Gastrocnemius medialis (tissue), 4 donors: Measurements from ENCODE around the gene WBP11. TPM values are rescaled to one million over a fixed set of nuclear protein-coding genes. Genes with fewer than 3 reads are reported as not detected.

ENCODE experiments used
- ATAC-seq, 2 donors: fragments of 150-250 bp; one replicate each; pipeline ENCODE4 v1.9.1; 2016
- DNase-seq, 2 donors: peaks; one replicate each; pipeline ENCODE4 v3.0.0-alpha.2; 2019
- H3K27ac ChIP-seq, 4 donors: fragments of 200-600 bp; sonication (generic); 1 replicate in 1 of 4; 2 replicates in 3 of 4; pipeline ENCODE4 v1.5.1; 2016 to 2018; ENCODE audit warnings: mild to moderate bottlenecking in 2 of 4, moderate library complexity in 1 of 4
- H3K27me3 ChIP-seq, 3 donors: fragments of 200-600 bp; sonication (generic) in 2 of 3; 1 replicate in 1 of 3; 2 replicates in 2 of 3; pipeline versions ENCODE4 v1.5.1 to v1.6.0; 2016 to 2019; ENCODE audit warnings: mild to moderate bottlenecking in 1 of 3, moderate library complexity in 1 of 3
- H3K36me3 ChIP-seq, 2 donors: fragments of 200-600 bp; sonication (generic) in 1 of 2; one replicate each; pipeline ENCODE4 v1.5.1; 2017 to 2018
- H3K4me1 ChIP-seq, 2 donors: fragments of 200-600 bp; sonication (generic) in 1 of 2; one replicate each; pipeline ENCODE4 v1.5.1; 2016 to 2017; ENCODE audit warnings: mild to moderate bottlenecking in 2 of 2
- H3K4me3 ChIP-seq, 4 donors: fragments of 200-600 bp; sonication (generic) in 3 of 4; 1 replicate in 1 of 4; 2 replicates in 3 of 4; pipeline ENCODE4 v1.5.1; 2016 to 2019; ENCODE audit warnings: mild to moderate bottlenecking in 2 of 4
- H3K9me3 ChIP-seq, 3 donors: fragments of 200-600 bp; sonication (generic) in 2 of 3; 1 replicate in 1 of 3; 2 replicates in 2 of 3; pipeline ENCODE4 v1.5.1; 2016 to 2019
- POLR2A ChIP-seq, 2 donors: fragments of 450-650 bp; IDR thresholded peaks; one replicate each; pipeline ENCODE4 v1.6.1; 2017; ENCODE audit warnings: antibody characterized with exemption in 2 of 2, mild to moderate bottlenecking in 2 of 2, moderate library complexity in 2 of 2
- in situ Hi-C, 4 donors: fragments of 200-750 bp; cut with MboI; loops; one replicate each; pipeline versions ENCODE4 v1.15.0 to v1.8.0; 2017; ENCODE audit warnings: low sequenced_read_pairs in 4 of 4
- intact Hi-C: fragments of 100-400 bp; cut with DNase I; formaldehyde crosslinking; loops from one replicate; pipeline ENCODE4 v1.15.1; 2023; ENCODE audit warnings: low total_unique reads
- total RNA-seq, 4 donors: library from RNA; depleted of rRNA; stranded (reverse); fragments of >200 nt; gene quantifications; one replicate each; pipeline versions ENCODE4 v1.1.0 to v1.2.3, GENCODE V29; 2016
- TF ChIP-seq, protein P1 (sequence below), 5 experiments: fragments of 450-650 bp in 3 of 5; fragments of 200-600 bp in 2 of 5; sonication (generic) in 2 of 5; IDR thresholded peaks in 4 of 5; conservative IDR thresholded peaks in 1 of 5; 1 replicate in 4 of 5; 2 replicates in 1 of 5; pipeline ENCODE4 v1.5.1; 2016 to 2019; ENCODE audit warnings: antibody characterized with exemption in 5 of 5, mild to moderate bottlenecking in 3 of 5, moderate library complexity in 3 of 5

WBP11 gene
- total RNA-seq, 4 donors from 2014 or later: 20.2 to 39.5 (median 28.4) TPM

DNA sequence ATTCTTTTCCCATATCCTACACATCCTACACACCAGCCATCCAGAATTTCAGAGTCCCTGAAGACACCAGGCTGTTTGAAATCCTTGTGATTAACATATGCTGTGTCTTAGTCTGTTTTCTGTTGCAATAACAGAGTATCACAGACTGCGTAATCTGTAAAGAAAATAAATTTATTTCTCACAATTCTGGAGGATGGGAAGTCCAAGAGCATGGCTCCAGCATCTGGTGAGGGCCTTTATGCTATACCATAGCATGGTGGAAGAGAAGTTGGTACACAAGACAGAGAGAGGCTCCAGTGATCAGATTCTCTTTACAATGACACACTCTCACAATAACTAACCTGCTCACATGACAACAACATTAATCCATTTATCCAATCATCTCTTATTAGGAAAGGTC, 36.0 kb upstream of the WBP11 start:
- intact Hi-C loops: no loop called here
- Histone ChIP-seq H3K9me3 (no peaks in the 10 kb centered on the region), H3K27me3 (no peaks in the 10 kb centered on the region), H3K27ac (no peak overlapping the region), H3K4me3 (no peak overlapping the region), H3K36me3 (no peaks in the 10 kb centered on the region), H3K4me1 (peaks cover 22 to 25% of the 10 kb centered on the region in 2 donors)
- DNase-seq (no peak), ATAC-seq (no peak)
- TF ChIP-seq, protein P1, sequence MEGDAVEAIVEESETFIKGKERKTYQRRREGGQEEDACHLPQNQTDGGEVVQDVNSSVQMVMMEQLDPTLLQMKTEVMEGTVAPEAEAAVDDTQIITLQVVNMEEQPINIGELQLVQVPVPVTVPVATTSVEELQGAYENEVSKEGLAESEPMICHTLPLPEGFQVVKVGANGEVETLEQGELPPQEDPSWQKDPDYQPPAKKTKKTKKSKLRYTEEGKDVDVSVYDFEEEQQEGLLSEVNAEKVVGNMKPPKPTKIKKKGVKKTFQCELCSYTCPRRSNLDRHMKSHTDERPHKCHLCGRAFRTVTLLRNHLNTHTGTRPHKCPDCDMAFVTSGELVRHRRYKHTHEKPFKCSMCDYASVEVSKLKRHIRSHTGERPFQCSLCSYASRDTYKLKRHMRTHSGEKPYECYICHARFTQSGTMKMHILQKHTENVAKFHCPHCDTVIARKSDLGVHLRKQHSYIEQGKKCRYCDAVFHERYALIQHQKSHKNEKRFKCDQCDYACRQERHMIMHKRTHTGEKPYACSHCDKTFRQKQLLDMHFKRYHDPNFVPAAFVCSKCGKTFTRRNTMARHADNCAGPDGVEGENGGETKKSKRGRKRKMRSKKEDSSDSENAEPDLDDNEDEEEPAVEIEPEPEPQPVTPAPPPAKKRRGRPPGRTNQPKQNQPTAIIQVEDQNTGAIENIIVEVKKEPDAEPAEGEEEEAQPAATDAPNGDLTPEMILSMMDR (IDR thresholded peaks at IDR 0.05 in 4 of 5, conservative IDR thresholded peaks at IDR 0.05 in 1 of 5): no peak
- TF ChIP-seq POLR2A (IDR thresholded peaks at IDR 0.05): no peak
- in situ Hi-C loops: loop anchor here in 2 of 4 donors (25.0 kb wide), 2 partner anchors 398 to 423 kb away; no protein-coding TSS in a partner anchor

DNA sequence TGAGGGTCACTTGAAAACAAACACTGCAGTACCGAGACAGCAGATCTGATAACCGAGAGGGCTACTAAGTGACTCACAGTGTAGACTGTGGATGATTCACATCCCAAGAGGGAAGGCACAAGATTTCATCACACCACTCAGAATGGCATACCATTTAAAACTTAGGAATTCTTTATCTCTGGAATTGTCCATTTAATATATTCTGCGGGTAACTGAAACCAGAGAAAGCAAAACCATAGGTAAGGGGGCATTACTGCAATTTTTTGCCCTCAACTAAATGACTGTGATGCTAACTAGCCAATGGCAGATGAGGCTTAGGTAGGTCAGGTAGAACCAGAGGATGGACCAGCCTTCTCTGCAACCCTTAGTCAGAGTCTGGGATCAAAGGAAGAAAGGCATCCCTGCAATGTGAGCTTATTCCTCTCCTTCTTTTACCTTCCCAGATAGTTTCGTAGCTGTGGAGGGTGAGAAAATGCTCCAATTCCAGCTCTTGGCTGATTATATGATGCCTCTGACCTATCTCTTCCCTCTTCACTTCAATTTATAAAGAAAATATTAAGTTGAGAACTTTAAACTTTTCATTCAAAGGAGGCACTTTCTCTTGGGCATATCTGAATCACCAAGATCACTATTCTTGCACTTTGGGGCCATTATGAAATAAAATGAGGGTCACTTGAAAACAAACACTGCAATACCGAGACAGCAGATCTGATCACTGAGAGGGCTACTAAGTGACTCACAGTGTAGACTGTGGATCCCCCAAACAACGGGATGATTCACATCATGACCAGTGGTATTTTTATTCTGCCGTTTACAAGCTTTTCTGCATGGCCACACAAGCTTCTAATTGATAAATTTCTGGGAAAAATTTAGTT, 33.3 kb upstream of the WBP11 start:
- Histone ChIP-seq H3K4me1 (peaks cover 6 to 7% of the 10 kb centered on the region in 2 donors), H3K9me3 (no peaks in the 10 kb centered on the region), H3K27ac (peak overlapping the region in 1 of 4 donors; percentile 40), H3K4me3 (no peak overlapping the region), H3K27me3 (no peaks in the 10 kb centered on the region), H3K36me3 (no peaks in the 10 kb centered on the region)
- TF ChIP-seq, protein P1 (IDR thresholded peaks at IDR 0.05 in 4 of 5, conservative IDR thresholded peaks at IDR 0.05 in 1 of 5): no peak
- no peak for TF ChIP-seq POLR2A (IDR thresholded peaks at IDR 0.05)
- intact Hi-C loops: no loop called here
- ATAC-seq (peak; percentile 66 to 78), DNase-seq (no peak)
- in situ Hi-C loops: loop anchor here in 2 of 4 donors (25.0 kb wide), 2 partner anchors 401 to 426 kb away; no protein-coding TSS in a partner anchor

DNA sequence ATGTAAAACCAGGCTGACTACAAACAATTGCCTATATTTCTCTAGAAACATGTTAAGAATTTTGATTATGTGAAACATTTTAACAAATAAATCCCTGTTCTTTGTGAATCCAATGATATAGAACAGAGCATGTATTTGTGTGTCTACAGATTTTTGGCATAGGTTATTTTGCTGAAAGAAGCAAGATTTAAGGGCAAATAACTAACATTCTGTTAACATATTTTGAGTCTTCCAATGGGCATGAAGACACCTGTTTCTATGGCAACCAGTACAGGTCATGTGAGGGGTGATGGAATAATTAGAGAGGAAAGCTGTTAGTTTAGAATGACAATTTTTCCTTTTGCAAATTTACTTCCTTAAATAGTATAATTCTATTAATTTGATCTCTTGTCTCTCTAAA, 31.2 kb upstream of the WBP11 start:
- intact Hi-C loops: no loop called here

DNA sequence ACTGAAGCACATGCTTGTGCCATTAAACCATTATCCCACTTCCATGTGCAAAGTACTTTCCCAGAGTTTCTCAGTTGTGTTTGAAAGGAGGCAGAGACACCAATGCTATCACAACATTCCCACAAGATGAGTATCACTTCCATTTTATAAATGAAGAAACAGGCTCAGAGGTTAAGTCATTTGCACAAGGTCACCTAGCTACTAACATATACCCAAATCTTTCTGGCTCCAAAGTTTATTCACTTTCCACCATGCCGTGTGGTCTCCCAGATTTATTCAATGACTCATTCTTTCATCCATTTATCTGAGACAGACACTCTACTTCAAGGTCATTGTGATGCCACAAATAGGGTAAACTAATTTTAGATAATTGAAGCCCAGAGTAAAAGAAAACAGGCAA, 30.7 kb upstream of the WBP11 start:
- TF ChIP-seq, protein P1 (IDR thresholded peaks at IDR 0.05 in 4 of 5, conservative IDR thresholded peaks at IDR 0.05 in 1 of 5): no peak
- TF ChIP-seq POLR2A (IDR thresholded peaks at IDR 0.05): no peak
- Histone ChIP-seq H3K9me3 (no peaks in the 10 kb centered on the region), H3K4me3 (no peak overlapping the region), H3K4me1 (no peaks in the 10 kb centered on the region), H3K27me3 (no peaks in the 10 kb centered on the region), H3K27ac (peak overlapping the region in 1 of 4 donors; percentile 12), H3K36me3 (no peaks in the 10 kb centered on the region)
- intact Hi-C loops: no loop called here
- in situ Hi-C loops: loop anchor here in 2 of 4 donors (25.0 kb wide), 2 partner anchors 403 to 428 kb away; no protein-coding TSS in a partner anchor
- DNase-seq: no peak
- ATAC-seq: peak in 1 of 2 donors; percentile 24

More for the DNA sequence above, 31.2 kb upstream of the WBP11 start:
- no peaks in the 10 kb centered on the region for H3K4me1 ChIP-seq
- H3K27ac ChIP-seq: peak overlapping the region in 1 of 4 donors; percentile 12
- no peak for DNase-seq
- H3K36me3 ChIP-seq: no peaks in the 10 kb centered on the region
- no peaks in the 10 kb centered on the region for H3K27me3 ChIP-seq
- no peak for ATAC-seq
- no peak for TF ChIP-seq POLR2A (IDR thresholded peaks at IDR 0.05)
- H3K4me3 ChIP-seq: no peak overlapping the region
- no peaks in the 10 kb centered on the region for H3K9me3 ChIP-seq
- in situ Hi-C loops: loop anchor here in 2 of 4 donors (25.0 kb wide), 2 partner anchors 403 to 428 kb away; no protein-coding TSS in a partner anchor

DNA sequence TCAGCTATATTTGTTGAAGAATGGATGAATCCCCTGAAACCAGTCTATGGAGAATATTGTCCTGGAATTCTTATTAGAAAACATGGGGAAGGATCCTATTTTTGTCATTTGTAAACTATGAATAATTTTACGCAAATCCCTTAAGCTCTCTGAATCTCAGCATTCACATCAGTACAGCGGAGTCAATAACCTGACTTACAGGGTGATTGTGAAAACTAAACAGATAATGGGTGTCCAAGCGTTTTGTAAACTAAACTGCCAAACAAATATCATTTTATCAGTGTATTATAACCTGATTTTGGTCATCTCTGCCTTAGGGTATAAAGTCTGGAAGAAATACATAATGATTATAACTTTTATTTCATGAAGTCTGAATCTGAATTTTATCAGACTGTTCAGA, 30.1 kb upstream of the WBP11 start:
- intact Hi-C loops: no loop called here
- no peak overlapping the region for H3K27ac ChIP-seq
- H3K27me3 ChIP-seq: no peaks in the 10 kb centered on the region

More for the DNA sequence above, 30.1 kb upstream of the WBP11 start:
- in situ Hi-C loops: loop anchor here in 2 of 4 donors (25.0 kb wide), 2 partner anchors 404 to 429 kb away; no protein-coding TSS in a partner anchor
- no peak for ATAC-seq
- Histone ChIP-seq H3K4me1 (no peaks in the 10 kb centered on the region), H3K4me3 (no peak overlapping the region), H3K9me3 (no peaks in the 10 kb centered on the region), H3K36me3 (no peaks in the 10 kb centered on the region)
- DNase-seq: no peak
- no peak for TF ChIP-seq POLR2A (IDR thresholded peaks at IDR 0.05)
- TF ChIP-seq, protein P1 (IDR thresholded peaks at IDR 0.05 in 4 of 5, conservative IDR thresholded peaks at IDR 0.05 in 1 of 5): no peak
